ENCODE results near the gene CCDC7.
"Not testable (repeated sequence)": the region's sequence is repeated elsewhere in the genome, so short reads cannot be mapped to it uniquely, and the experiment has no call there.

CCDC7 gene

DNA sequence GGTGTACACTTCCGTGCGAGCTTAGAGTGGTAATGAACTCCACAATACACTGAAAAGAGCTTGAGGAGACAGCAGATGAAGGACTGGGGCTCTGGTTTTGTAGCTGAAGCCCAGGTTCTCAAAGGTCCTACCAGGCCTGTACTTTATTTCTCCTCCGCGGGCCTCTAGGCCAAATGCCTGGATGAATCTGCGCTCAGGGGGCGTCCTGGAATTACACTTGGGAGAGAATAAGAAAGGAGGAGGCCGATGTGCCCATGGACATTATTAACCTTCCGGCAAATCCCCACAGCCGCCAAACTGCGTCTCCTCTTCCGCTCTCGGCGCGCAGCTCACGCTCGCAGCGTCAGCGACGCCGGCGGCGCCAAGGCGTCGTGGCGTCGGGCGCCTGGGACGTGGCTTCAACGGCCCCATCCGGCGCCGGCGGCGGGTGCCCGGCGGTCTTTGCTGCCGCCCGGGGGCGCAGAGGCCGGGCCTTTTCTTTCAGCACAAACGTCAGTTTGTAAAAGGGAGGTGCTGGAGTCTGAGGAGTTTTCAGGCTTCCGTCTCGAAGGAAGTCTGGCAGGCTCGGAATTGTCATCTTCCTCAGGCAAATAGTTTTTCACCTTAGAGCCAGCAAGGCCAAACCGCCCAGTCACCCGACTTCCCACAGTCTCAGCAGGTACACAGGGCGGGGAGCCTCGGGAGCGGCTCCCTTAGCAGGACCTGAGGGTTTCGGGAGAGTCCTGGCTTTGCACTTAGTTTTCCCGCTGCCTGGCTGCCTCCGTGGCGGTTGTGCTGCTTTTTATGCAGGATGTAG, at the start of gene CCDC7:
CCDC7 (plus strand) TSS at position 401 of the 796 bp plus-strand sequence. CDS start 5,503 bp downstream, outside the sequence.
- DNase-seq (ENCODE audit: low spot score) = peak; percentile 54

DNA sequence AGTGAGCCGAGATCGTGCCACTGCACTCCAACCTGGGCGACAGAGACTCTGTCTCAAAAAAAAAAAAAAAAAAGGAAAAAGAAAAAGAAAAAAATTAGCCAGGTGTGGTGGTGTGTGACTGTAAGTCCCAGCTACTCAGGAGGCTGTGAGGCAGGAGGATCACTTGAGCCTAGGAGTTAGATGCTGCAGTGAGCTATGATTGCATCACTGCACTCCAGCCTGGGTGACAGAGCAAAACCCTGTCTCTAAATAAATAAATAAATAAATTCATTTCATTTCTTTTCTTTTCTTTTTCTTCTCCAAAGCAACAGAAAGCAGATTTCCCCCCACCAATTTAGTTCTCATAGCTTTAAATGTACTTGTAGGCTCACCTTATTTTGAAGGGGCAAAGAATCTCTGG, 48.8 kb upstream of the CCDC7 start:
- not testable (repeated sequence) for DNase-seq (ENCODE audit: low spot score)

DNA sequence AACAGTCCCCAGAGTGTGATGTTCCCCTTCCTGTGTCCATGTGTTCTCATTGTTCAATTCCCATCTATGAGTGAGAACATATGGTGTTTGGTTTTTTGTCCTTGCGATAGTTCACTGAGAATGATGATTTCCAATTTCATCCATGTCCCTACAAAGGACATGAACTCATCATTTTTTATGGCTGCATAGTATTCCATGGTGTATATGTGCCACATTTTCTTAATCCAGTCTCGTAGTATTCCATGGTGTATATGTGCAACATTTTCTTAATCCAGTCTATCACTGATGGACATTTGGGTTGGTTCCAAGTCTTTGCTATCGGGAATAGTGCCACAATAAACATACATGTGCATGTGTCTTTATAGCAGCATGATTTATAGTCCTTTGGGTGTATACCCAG, 46.2 kb upstream of the CCDC7 start:
- not testable (repeated sequence) for DNase-seq (ENCODE audit: low spot score)

DNA sequence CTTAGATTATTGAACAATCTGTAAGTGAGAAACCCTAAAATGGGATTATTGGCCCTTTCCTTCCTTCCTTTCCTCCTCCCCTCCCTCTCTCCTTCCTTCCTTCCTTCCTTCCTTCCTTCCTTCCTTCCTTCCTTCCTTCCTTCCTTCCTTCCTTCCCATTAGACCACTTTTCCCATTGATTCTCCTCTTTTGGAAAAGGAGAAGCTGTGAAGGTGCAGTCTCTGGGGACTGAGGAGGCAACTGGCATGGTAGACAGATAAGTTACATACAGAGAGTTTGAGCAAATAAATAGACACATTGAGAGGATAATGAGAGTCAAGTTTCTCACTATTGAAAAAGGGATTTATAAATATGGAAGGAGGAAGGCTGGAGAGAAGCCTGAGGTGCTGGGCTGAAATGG, 45.0 kb upstream of the CCDC7 start:
- DNase-seq (ENCODE audit: low spot score) = no peak

DNA sequence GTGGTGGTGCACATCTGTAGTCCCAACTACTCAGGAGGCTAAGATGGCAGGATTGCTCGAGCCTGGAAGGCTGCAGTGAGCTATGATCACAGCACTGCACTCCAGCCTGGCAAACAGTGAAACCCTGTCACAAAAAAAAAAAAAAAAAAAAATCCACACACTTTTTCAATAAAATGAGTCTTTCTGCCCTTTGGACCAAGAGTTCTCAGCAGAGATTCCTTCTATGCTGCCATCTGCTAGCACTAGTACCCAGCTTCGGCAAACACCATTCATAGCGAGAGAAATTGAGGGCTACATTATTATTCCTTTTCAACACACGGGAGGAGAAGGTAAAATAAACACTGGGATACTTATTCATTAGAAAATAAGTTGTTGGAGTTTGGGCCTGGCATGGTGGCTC, 43.4 kb upstream of the CCDC7 start:
- DNase-seq (ENCODE audit: low spot score) = no peak

DNA sequence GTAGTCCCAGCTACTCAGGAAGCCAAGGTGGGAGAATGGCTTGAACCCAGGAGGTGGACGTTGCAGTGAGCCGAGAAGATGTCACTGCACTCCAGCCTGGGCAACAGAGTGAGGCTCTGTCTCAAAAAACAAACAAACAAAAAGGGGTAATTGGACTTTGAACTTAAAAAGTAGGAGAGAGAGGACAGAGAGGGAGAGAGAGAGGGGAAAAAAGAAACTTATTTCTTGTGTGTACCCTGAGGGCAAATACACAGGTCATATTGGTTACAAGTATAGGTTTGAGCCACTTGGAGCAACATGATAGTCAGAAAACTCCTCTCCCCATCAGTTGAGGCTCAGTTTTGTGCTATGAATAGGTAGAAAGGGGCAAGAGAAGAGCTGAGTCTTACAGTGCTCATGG, 42.8 kb upstream of the CCDC7 start:
- DNase-seq (ENCODE audit: low spot score) = no peak

DNA sequence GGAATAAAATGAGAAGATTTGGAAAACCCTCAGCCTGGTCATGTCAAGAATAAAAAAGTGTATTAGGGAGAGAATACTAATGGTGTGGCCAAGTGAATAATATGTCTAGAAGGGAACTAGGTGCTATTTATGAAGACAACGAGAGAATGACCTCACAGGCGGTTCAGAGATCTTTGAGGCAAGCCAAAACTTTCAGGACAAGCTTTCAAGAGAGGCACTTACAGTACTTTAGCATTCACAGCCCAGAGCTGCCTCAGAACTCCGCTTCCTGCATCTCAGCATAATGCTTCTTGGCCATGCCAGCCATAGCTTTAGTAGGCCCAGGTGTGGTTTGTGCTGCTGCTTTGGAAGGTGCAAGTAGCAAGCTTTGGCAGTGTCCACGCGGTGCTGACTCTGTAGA, 37.2 kb upstream of the CCDC7 start:
- DNase-seq (ENCODE audit: low spot score) = no peak

DNA sequence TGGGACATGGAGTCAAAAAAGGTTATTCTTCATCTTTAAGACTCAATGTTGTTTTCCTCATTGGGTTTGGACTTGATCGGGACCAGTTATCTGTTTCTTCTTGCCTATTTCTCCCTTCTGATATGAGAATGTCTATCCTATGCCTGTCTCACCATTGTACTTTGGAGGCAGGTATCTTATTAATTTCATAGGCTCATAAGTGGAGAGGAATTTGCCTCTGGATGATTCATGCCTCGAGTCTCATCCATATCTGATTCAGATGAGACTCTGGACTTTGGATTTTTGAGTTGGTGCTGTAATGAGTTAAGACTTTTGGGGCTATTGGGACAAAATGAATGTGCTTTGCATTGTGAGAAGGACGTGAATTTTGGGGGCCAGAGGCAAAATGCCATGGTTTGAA, 36.2 kb upstream of the CCDC7 start:
- no peak for DNase-seq (ENCODE audit: low spot score)

DNA sequence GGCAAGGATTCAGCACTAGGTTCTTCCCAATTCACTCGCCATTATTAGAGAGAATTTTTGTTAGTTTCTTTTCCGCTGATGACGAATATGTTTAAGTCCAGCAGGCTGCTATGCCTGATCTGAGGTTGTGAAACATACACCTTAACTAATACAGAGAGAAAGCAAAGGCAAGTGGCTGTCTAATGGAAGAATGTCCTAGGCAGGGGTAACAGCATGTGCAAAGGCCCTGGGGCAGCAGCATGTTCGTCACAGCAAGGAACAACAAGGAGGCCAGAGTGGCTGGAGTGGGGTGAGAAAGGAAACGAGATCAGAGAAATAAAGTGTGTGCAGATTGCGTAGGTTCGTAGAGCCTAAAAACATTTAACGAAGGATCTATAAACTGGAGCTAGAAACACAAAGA, 35.4 kb upstream of the CCDC7 start:
- DNase-seq (ENCODE audit: low spot score) = no peak

DNA sequence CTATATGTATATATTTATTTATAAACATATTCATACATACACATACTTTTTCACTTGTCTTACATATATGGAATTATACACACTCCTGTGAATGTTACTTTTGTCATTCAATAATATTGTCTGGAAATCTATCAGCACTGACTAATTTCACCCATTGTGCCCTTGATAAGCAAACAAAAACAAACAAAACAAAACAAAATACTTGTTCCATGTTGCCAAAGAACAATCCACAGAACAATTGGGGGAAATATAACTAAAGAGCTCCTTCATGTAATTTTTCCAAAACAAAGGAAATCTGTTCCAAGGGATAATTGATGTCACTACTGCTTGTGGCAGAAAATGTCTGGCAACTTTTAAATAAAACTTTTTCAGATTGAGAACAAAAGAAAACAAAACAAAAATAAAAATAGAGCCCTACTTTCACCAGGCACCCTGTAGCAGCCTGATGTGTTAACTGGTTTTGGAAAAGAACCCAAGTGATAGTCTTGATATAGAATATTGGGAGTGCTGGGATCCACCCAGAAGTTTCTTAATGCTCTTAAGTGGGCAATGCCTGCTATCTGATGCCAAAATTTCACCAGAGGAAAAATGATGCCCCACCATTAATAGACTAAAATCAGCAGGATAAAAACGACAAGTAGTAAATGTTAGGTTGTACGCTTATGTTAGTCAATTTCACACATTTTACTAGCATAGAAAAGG, 34.0 kb upstream of the CCDC7 start:
- no peak for DNase-seq (ENCODE audit: low spot score)

DNA sequence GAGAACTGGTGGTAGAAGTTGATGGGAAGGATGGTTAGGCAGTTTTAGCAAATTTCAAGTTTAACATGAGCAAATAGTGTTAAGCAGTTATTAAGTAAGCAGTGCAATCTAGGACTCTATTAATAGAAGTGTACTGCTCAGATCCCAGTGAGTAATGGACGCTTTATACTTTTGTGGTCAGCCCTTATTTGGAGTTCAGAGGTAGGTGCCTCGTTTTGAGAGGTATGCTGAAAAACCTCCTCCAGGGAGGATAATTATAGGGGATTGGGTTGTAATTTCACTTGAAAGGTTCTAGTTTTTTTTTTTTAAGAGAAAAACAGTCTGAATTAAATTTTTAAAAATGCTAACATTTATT, 33.5 kb upstream of the CCDC7 start:
- no peak for DNase-seq (ENCODE audit: low spot score)

DNA sequence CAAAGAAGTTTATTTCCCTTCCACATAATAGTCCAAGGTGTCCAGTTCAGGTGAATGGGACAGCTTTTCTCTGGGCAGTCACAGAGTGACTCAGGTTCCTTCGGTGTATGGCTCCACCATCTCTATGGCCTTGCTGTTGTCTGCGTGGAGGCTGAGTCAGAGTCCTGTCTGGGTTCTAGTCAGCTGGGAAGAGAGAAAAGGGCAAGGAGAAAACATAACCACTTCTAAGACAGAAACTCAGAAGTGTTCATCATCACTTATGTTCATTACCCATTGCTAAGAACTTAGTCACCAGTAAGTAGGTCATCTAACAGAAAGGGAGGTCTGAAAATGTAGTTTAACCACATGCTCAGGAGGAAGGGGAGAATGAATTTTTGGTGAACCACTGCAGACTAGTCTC, 32.4 kb upstream of the CCDC7 start:
- no peak for DNase-seq (ENCODE audit: low spot score)

DNA sequence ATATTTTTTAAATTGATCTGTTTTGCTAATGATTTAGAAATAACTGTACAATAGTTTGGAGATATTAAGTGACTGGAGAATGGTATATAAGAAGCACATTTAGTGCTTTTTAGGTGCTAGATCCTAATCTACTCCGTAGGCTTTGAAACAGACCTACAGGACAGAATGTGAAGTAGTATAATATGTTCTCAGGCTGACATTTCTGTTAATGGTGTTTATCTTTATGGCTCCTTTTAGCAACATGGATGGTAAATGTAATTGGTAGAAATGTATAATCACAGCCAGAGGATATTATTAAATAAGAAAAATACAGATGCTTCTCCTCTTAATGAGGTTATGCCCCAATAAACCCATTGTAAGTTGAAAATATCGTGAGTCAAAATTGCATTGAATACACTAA, 30.6 kb upstream of the CCDC7 start:
- no peak for DNase-seq (ENCODE audit: low spot score)

DNA sequence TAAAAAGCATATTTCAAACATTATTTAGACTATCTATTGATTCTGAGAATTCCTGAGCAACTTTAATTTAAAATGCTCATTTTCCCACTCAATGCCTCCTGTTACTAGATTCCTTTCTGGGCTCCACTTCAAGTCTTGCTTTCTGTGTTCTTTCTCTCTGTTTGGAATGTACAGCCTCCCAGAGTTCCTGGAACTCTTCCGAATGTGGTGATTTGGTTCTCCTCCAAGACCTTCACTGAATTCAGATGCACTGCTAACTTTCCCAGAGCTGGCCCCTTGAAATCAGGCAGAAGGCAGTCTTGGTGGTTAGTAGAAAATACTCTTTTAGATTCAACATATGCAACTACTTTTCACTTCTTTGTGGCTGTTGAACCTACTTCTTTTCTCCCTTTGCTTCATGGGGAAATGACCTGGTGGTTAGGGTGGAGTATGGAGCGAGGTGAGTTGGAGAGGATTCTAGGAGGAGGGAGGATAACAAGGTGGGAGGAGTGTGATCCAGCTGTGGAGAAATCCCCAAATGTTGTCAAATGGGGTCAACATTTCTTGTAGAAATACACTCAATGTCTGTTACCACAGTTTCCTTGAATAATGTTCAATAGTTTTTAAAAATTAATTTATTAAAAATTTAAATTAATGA, 27.9 kb upstream of the CCDC7 start:
- DNase-seq (ENCODE audit: low spot score) = no peak

DNA sequence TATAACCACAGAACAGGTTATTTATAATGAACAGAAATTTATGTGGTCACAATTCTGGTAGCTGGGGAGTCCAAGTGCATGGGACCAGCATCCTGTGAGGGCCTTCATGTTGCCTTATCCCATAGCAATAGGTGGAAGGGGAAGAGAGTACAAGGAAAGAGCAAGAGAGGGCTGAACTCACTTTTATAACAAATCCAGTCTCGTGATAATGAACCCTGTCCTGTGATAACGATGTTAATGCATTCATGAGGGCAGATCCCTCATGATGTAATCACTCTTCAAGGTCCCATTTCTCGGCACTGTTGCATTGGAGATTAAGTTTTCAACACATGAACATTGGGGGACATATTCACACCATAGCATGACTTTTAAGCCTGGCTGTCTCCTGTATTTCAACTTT, 27.4 kb upstream of the CCDC7 start:
- DNase-seq (ENCODE audit: low spot score) = no peak

DNA sequence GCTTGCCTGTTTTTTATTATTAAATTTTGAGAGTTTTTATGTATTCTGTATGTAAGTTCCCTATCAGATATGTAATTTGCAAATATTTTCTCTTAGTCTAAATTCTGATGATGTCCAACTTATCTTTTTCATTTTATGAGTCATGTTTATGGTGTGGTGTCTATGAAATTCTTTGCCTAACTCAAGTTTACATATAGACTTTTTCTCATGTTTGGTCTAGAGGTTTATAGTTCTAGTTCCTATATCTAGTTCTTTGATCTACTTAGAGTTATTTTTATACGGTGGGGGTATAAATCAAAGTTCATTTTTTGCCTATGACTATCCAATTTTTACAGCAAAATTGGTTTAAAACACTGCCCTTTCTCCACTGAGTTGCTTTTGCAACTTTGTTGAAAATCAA, 26.3 kb upstream of the CCDC7 start:
- no peak for DNase-seq (ENCODE audit: low spot score)

DNA sequence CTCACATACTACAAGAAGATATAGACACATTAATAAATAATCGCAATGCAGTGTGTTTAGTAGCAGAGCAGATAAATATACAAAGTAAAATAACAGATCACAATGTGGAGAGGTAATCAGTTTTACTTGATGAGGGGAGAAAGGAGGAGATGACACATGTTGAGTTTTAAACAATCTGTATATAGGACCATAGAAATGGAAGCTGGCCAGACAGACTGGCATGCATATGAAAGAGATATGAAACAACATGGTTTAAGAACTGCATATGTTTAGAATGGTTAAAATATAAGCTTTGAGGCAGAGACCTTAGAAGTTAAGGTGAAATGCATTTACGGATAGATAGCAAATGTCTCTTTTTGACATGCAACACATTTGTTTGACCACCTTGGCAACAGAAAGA, 19.8 kb upstream of the CCDC7 start:
- no peak for DNase-seq (ENCODE audit: low spot score)

DNA sequence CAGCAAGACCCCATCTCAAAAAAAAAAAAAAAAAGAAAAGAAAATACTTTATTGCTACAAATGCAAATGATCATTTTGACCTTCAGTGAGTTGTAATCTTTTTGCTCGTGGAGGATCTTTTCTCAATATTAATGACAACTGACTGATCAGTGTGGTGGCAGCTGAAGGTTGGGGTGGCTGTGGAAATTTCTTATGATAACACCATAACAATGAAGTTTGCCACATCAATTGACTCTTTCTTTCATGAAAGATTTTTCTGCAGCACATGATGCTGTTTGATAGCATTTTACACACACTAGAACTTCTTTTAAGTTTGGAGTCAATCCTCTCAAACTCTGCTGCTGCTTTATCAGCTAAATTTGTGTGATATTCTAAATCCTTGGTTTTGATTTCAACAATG, 12.4 kb upstream of the CCDC7 start:
- DNase-seq (ENCODE audit: low spot score) = no peak

DNA sequence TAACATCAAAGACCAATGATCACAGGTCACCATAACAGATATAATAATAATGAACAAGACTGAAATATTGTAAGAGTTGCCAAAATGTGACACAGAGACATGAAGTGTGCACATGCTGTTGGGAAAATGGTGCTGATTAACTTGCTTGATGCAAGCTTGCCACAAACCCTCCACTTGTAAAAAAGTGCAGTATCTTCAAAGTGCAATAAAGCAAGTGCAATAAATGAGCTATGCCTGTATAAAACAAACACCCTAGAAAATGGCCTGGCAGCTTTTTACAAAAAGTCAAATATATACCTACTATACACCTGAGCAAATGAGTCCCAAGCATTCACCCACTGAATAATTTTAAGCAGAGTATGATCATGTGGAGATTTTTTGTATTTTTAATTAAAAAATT, 9.7 kb upstream of the CCDC7 start:
- no peak for DNase-seq (ENCODE audit: low spot score)

DNA sequence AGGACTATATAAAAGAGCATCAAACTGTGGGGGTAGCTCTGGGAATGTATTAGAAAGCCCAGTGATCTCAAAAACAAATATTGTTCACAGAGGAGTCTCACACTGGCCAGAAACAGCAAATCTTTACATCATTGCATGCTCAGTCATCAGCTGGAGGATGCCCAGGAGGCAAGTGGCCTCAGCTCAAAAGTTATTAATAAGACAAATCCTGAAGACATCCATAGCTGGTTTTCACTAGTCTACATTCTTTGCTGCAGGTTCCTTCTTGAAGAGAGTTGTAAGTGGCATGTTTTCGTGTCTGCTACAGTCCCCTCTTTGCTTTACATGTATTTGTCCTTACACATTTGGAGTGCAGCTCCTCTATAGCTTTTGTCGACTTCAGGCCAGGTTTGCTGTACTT, 8.6 kb upstream of the CCDC7 start:
- DNase-seq (ENCODE audit: low spot score) = no peak

DNA sequence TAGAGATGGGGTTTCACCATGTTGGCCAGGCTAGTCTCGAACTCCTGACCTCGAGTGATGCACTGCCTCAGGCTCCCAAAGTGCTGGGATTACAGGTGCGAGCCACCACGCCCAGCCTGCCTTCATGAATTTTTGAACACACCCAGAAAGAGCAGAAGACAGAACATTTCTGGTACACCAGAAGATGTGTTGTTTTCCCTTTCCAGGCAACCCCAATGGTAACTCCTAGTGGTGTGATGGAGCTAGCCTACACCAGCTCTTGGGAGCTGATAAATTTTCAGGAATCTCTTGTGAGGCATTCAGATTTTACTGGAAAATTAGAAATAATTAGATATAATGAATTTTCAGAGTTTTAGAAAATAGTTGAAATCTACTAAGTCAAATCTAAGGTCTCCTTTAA, 904 bp upstream of the CCDC7 start:
- DNase-seq (ENCODE audit: low spot score) = no peak

DNA sequence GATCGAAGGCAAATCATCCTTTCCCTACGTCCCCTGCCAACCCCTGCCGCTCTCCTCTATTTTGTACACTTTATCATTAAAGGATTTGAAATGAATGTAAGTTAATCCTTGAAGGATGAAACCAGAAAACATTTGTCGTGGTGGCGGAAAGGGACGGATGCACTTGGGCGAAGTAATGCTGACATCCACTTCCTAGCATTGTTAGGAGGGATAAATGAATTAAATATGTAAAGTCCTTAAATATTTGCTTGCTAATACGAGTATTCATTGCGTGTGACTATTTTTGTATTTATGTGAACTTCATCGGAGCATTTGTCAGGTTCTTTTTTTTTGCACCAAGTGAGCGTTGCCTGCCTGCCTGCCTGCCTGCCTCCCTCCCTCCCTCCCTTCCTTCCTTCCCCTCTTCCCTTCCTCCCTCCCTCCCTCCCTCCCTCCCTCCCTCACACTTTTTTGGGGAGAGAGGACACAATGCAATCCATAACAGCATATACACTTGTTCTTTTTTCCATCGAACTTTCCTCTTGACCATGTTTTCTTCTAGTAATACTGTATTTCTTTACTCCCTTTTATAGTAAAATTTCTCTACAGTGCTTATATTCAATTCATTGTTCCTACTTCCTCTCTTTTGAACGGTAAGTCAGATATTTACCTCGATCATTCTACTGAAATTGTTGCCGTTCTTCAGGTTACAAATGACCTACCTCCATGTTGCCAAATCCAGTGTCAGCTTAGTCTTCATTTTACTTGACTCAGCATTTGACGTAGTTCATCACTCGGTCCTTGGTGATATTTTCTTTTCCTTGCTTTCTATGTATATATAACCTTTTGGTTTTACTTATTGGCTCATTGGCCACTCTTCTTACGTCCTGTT, 831 bp downstream of the CCDC7 start:
- no peak for DNase-seq (ENCODE audit: low spot score)

Data from HuH-7.5 (cell line).